ENCODE data around the gene PPP4R1. TPM values are rescaled to one million over a fixed set of nuclear protein-coding genes. Genes with fewer than 3 reads are reported as not detected.

Gene PPP4R1
- total RNA-seq, 2 donors from 2014 or later, result 28.9 to 47.6 TPM

- Mint-ChIP-seq H3K4me1 (no peaks in the 10 kb centered on the region), H3K9me3 (no peaks in the 10 kb centered on the region), H3K27ac (no peak overlapping the region), H3K27me3 (peaks cover 8% of the 10 kb centered on the region), H3K4me3 (no peak overlapping the region), H3K36me3 (ENCODE audit: low read depth) (no peaks in the 10 kb centered on the region)
- ATAC-seq (replicated peaks), result no peak
Observed at GRCh38 chr18:9638886-9639285, 24.5 kb upstream of the PPP4R1 start.

GRCh38 chr18:9637036-9637767, 22.8 kb upstream of the PPP4R1 start:
- no peak for ATAC-seq (replicated peaks)
- Mint-ChIP-seq H3K9me3 (no peaks in the 10 kb centered on the region), H3K36me3 (ENCODE audit: low read depth) (no peaks in the 10 kb centered on the region), H3K4me3 (no peak overlapping the region), H3K4me1 (no peaks in the 10 kb centered on the region), H3K27ac (no peak overlapping the region), H3K27me3 (peaks cover 8% of the 10 kb centered on the region)

- Mint-ChIP-seq H3K4me3 (no peak overlapping the region), H3K36me3 (ENCODE audit: low read depth) (no peaks in the 10 kb centered on the region), H3K4me1 (no peaks in the 10 kb centered on the region), H3K9me3 (no peaks in the 10 kb centered on the region), H3K27me3 (peaks cover 7% of the 10 kb centered on the region), H3K27ac (no peak overlapping the region)
- no peak for ATAC-seq (replicated peaks)
Observed at GRCh38 chr18:9634856-9635255, 20.5 kb upstream of the PPP4R1 start.

GRCh38 chr18:9631814-9632496, 17.6 kb upstream of the PPP4R1 start:
- Mint-ChIP-seq H3K36me3 (ENCODE audit: low read depth) (no peaks in the 10 kb centered on the region), H3K4me3 (no peak overlapping the region), H3K27ac (no peak overlapping the region), H3K4me1 (no peaks in the 10 kb centered on the region), H3K27me3 (peaks cover 8% of the 10 kb centered on the region), H3K9me3 (no peaks in the 10 kb centered on the region)
- ATAC-seq (replicated peaks), result no peak

- Mint-ChIP-seq H3K36me3 (ENCODE audit: low read depth) (no peaks in the 10 kb centered on the region), H3K27ac (no peak overlapping the region), H3K9me3 (no peaks in the 10 kb centered on the region), H3K4me1 (no peaks in the 10 kb centered on the region), H3K27me3 (peaks cover 13% of the 10 kb centered on the region), H3K4me3 (no peak overlapping the region)
- ATAC-seq (replicated peaks), result no peak
Observed at GRCh38 chr18:9630444-9630843, 16.1 kb upstream of the PPP4R1 start.

- ATAC-seq (replicated peaks), result no peak
Observed at GRCh38 chr18:9629709-9630108, 15.3 kb upstream of the PPP4R1 start.

GRCh38 chr18:9628984-9629383, 14.6 kb upstream of the PPP4R1 start:
- H3K27me3 Mint-ChIP-seq, result peaks cover 13% of the 10 kb centered on the region
- no peaks in the 10 kb centered on the region for H3K9me3 Mint-ChIP-seq
- no peak for ATAC-seq (replicated peaks)
- H3K4me3 Mint-ChIP-seq, result no peak overlapping the region
- H3K36me3 Mint-ChIP-seq (ENCODE audit: low read depth), result no peaks in the 10 kb centered on the region
- no peak overlapping the region for H3K27ac Mint-ChIP-seq
- H3K4me1 Mint-ChIP-seq, result no peaks in the 10 kb centered on the region

More at GRCh38 chr18:9629709-9630108, 15.3 kb upstream of the PPP4R1 start:
- Mint-ChIP-seq H3K36me3 (ENCODE audit: low read depth) (no peaks in the 10 kb centered on the region), H3K27ac (no peak overlapping the region), H3K4me1 (no peaks in the 10 kb centered on the region), H3K4me3 (no peak overlapping the region), H3K27me3 (peaks cover 13% of the 10 kb centered on the region), H3K9me3 (no peaks in the 10 kb centered on the region)

GRCh38 chr18:9627642-9628041, 13.3 kb upstream of the PPP4R1 start:
- Mint-ChIP-seq H3K9me3 (no peaks in the 10 kb centered on the region), H3K27me3 (peaks cover 13% of the 10 kb centered on the region), H3K4me1 (no peaks in the 10 kb centered on the region), H3K4me3 (no peak overlapping the region), H3K36me3 (ENCODE audit: low read depth) (no peaks in the 10 kb centered on the region), H3K27ac (no peak overlapping the region)
- ATAC-seq (replicated peaks), result no peak

GRCh38 chr18:9619990-9620389, 5.6 kb upstream of the PPP4R1 start:
- Mint-ChIP-seq H3K27ac (no peak overlapping the region), H3K4me3 (no peak overlapping the region), H3K27me3 (no peaks in the 10 kb centered on the region), H3K4me1 (peaks cover 3% of the 10 kb centered on the region), H3K9me3 (no peaks in the 10 kb centered on the region), H3K36me3 (ENCODE audit: low read depth) (no peaks in the 10 kb centered on the region)
- ATAC-seq (replicated peaks), result no peak

- Mint-ChIP-seq H3K4me1 (peaks cover 3% of the 10 kb centered on the region), H3K4me3 (no peak overlapping the region), H3K27me3 (no peaks in the 10 kb centered on the region), H3K9me3 (no peaks in the 10 kb centered on the region), H3K36me3 (ENCODE audit: low read depth) (no peaks in the 10 kb centered on the region), H3K27ac (no peak overlapping the region)
- ATAC-seq (replicated peaks), result peak; percentile 67
Observed at GRCh38 chr18:9619545-9619944, 5.2 kb upstream of the PPP4R1 start.

GRCh38 chr18:9619056-9619455, 4.7 kb upstream of the PPP4R1 start:
- no peak overlapping the region for H3K27ac Mint-ChIP-seq
- H3K27me3 Mint-ChIP-seq, result no peaks in the 10 kb centered on the region
- no peak overlapping the region for H3K4me3 Mint-ChIP-seq
- ATAC-seq (replicated peaks), result no peak
- no peaks in the 10 kb centered on the region for H3K36me3 Mint-ChIP-seq (ENCODE audit: low read depth)
- H3K9me3 Mint-ChIP-seq, result no peaks in the 10 kb centered on the region
- H3K4me1 Mint-ChIP-seq, result peaks cover 3% of the 10 kb centered on the region

GRCh38 chr18:9617006-9617542, 2.7 kb upstream of the PPP4R1 start:
- H3K4me1 Mint-ChIP-seq, result peaks cover 17% of the 10 kb centered on the region
- H3K27me3 Mint-ChIP-seq, result no peaks in the 10 kb centered on the region
- no peaks in the 10 kb centered on the region for H3K9me3 Mint-ChIP-seq
- no peak for ATAC-seq (replicated peaks)
- H3K4me3 Mint-ChIP-seq, result no peak overlapping the region
- H3K27ac Mint-ChIP-seq, result no peak overlapping the region
- H3K36me3 Mint-ChIP-seq (ENCODE audit: low read depth), result peaks cover 6% of the 10 kb centered on the region

- Mint-ChIP-seq H3K4me3 (peak overlapping the region; percentile 81), H3K27me3 (no peaks in the 10 kb centered on the region), H3K36me3 (ENCODE audit: low read depth) (peaks cover 13% of the 10 kb centered on the region), H3K4me1 (peaks cover 23% of the 10 kb centered on the region), H3K9me3 (no peaks in the 10 kb centered on the region), H3K27ac (no peak overlapping the region)
- no peak for ATAC-seq (replicated peaks)
Observed at GRCh38 chr18:9616049-9616448, 1.7 kb upstream of the PPP4R1 start.

GRCh38 chr18:9615280-9615797, 980 bp upstream of the PPP4R1 start:
- Mint-ChIP-seq H3K4me3 (peak overlapping the region; percentile 81), H3K4me1 (peaks cover 25% of the 10 kb centered on the region), H3K9me3 (no peaks in the 10 kb centered on the region), H3K36me3 (ENCODE audit: low read depth) (peaks cover 21% of the 10 kb centered on the region), H3K27me3 (no peaks in the 10 kb centered on the region), H3K27ac (peak overlapping the region; percentile 79)
- no peak for ATAC-seq (replicated peaks)

Measured in activated T-helper 17 cell treated with anti-CD3 and anti-CD28 coated beads, Interleukin-2, amount 50 U/mL, for 72 hours (primary cell).